ENCODE results near the gene BCL11B. TPM values are rescaled to one million over a fixed set of nuclear protein-coding genes. Genes with fewer than 3 reads are reported as not detected.

The BCL11B gene
- total and polyA plus RNA-seq, 2 of the 8 experiments (the other 6 are each of a cell fraction or from before 2014, with no cell fraction given), result 0.63 to 5.9 TPM

DNA sequence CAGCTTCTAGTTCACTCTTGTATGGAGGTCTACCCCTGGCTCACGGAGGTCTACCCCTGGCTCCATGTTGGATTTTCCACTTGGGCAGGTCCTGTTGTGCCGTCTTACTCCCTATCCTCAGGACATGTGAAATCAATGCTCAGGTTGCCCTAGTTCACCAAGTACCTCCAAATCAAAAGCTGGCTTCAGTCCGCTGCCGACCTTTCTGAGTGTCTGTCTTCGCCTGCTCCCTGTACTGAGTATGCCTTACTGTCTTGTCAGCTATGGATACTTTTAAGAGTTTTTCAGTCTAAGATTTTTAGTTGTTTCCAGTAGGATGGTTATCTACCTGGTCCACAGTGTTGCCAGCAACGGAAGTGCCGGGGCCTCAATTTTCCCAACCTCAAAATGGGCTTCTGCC, 40.1 kb upstream of the BCL11B start:
- Histone ChIP-seq H2BK20ac (ENCODE audit: low read length) (no peak overlapping the region), H3K4me2 (ENCODE audit: insufficient read depth in 1 of 2, low read depth in 2 of 2, low read length in 2 of 2) (no peak overlapping the region), H3K27me3 (replicated peaks in 1 of 4; ENCODE audit: control insufficient read depth in 3 of 4, extremely low read depth in 1 of 4, insufficient read depth in 3 of 4, low read length in 3 of 4) (no peaks in the 10 kb centered on the region; a peak in 1 of 7 replicates), H3K4ac (replicated peaks; ENCODE audit: insufficient read length, low read depth, low read length) (no peak overlapping the region), H3K56ac (replicated peaks; ENCODE audit: insufficient read length, low read depth, low read length) (no peak overlapping the region), H3K79me1 (ENCODE audit: low read depth, low read length) (no peaks in the 10 kb centered on the region), H3K9ac (replicated peaks in 1 of 4; ENCODE audit: extremely low read depth in 1 of 4, low read depth in 3 of 4, low read length in 3 of 4) (no peak overlapping the region), H3K4me3 (ENCODE audit: extremely low read depth in 1 of 4, insufficient read depth in 2 of 4, low read depth in 3 of 4, low read length in 4 of 4) (no peak overlapping the region), H2BK15ac (ENCODE audit: low read length) (no peak overlapping the region), H3K79me2 (ENCODE audit: control insufficient read depth in 1 of 2, insufficient read depth in 2 of 2, low read length in 2 of 2) (no peaks in the 10 kb centered on the region), H3K36me3 (ENCODE audit: control insufficient read depth in 2 of 4, insufficient read depth in 4 of 4, low read length in 3 of 4) (no peaks in the 10 kb centered on the region), H2BK120ac (replicated peaks; ENCODE audit: low read depth, low read length) (no peak overlapping the region), H3K4me1 (replicated peaks in 1 of 4; ENCODE audit: control insufficient read depth in 3 of 4, insufficient read depth in 4 of 4, low read length in 3 of 4) (peaks cover 0 to 2% (median 0%) of the 10 kb centered on the region in 4 experiments; a peak in 3 of 7 replicates), H2BK12ac (ENCODE audit: low read depth, low read length) (no peak overlapping the region), H3K14ac (ENCODE audit: insufficient read length) (no peak overlapping the region), H4K5ac (ENCODE audit: insufficient read length, low read depth, low read length) (no peak overlapping the region), H2AK5ac (ENCODE audit: low read depth, low read length) (no peak overlapping the region), H3K23ac (ENCODE audit: insufficient read length) (no peak overlapping the region), H3K23me2 (ENCODE audit: low read depth, low read length) (peaks cover 1% of the 10 kb centered on the region; the same call in 1 of the 2 replicates), H4K91ac (replicated peaks; ENCODE audit: insufficient read length, low read length) (no peak overlapping the region), H4K8ac (ENCODE audit: extremely low read depth, insufficient read depth, low read length) (no peak overlapping the region), H3K9me3 (ENCODE audit: insufficient read depth in 2 of 2, low read depth in 1 of 2, low read length in 1 of 2) (peaks cover 6 to 8% of the 10 kb centered on the region in 2 experiments; a peak in 3 of 4 replicates), H3K27ac (ENCODE audit: low read depth, low read length) (no peak overlapping the region), H4K20me1 (replicated peaks in 1 of 2; ENCODE audit: control insufficient read depth in 1 of 2, insufficient read depth in 2 of 2, low read length in 2 of 2) (no peaks in the 10 kb centered on the region), H2BK5ac (ENCODE audit: low read depth, low read length) (no peak overlapping the region), H2AFZ (ENCODE audit: low read length) (0 out of 2 replicates have a peak overlapping the region, but pooled peaks have one; percentile 36), H3K18ac (ENCODE audit: extremely low read depth, low read length) (no peak overlapping the region)
- DNase-seq (ENCODE audit: low read depth in 1 of 2, low spot score in 2 of 2) (peak in 1 of 2 experiments; percentile 32), FAIRE-seq (no peak)
- 94% methylated on average over 7 of the region's 7 CpGs; no CpG with 5 or more reads in 1 of the 2 experiments for WGBS, 2 experiments (ENCODE audit: extremely low coverage in 1 of 2, insufficient coverage in 1 of 2, insufficient read length in 1 of 2, insufficient replicate concordance in 2 of 2, low coverage in 1 of 2, low lambda C conversion rate in 2 of 2, missing lambda C conversion rate in 1 of 2)
- CTCF ChIA-PET (ENCODE audit: partially characterized antibody), result interaction anchor here (1.2 to 1.3 kb wide), 2 partner anchors 8 to 103 kb away, joined by 3 read pairs; no protein-coding TSS in a partner anchor
- POLR2A ChIA-PET (ENCODE audit: partially characterized antibody), result no interaction called here
- TF ChIP-seq NRF1 (IDR thresholded peaks at IDR 0.05; ENCODE audit: low read depth, low read length) (no peak), KDM1A (IDR thresholded peaks at IDR 0.05; ENCODE audit: borderline replicate concordance, low read length) (no peak), FOSL1 (IDR thresholded peaks at IDR 0.05; ENCODE audit: insufficient read depth, low read depth, low read length) (no peak), POLR2AphosphoS5 (IDR thresholded peaks at IDR 0.05; ENCODE audit: low read depth, low read length) (no peak), HDAC2 (IDR thresholded peaks at IDR 0.05; ENCODE audit: borderline replicate concordance in 1 of 2, low read depth in 2 of 2, low read length in 2 of 2) (no peak), BACH1 (IDR thresholded peaks at IDR 0.05; ENCODE audit: low read length) (no peak), RXRA (IDR thresholded peaks at IDR 0.05; ENCODE audit: insufficient read depth, low read depth, low read length) (no peak), TBP (IDR thresholded peaks at IDR 0.05; ENCODE audit: low read depth, low read length) (no peak), PHF8 (conservative IDR thresholded peaks at IDR 0.05; ENCODE audit: low read depth, low read length) (no peak), KDM5A (IDR thresholded peaks at IDR 0.05; ENCODE audit: low read length) (no peak), GTF2F1 (IDR thresholded peaks at IDR 0.05; ENCODE audit: borderline replicate concordance, low read depth, low read length) (no peak), SIRT6 (IDR thresholded peaks at IDR 0.05; ENCODE audit: low read length) (no peak)
- TF ChIP-seq, protein P1, sequence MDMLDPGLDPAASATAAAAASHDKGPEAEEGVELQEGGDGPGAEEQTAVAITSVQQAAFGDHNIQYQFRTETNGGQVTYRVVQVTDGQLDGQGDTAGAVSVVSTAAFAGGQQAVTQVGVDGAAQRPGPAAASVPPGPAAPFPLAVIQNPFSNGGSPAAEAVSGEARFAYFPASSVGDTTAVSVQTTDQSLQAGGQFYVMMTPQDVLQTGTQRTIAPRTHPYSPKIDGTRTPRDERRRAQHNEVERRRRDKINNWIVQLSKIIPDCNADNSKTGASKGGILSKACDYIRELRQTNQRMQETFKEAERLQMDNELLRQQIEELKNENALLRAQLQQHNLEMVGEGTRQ (IDR thresholded peaks at IDR 0.05; ENCODE audit: low read length), result no peak

All from H1 (cell line).